ENCODE data around the gene GPR183.

GPR183 gene

DNA sequence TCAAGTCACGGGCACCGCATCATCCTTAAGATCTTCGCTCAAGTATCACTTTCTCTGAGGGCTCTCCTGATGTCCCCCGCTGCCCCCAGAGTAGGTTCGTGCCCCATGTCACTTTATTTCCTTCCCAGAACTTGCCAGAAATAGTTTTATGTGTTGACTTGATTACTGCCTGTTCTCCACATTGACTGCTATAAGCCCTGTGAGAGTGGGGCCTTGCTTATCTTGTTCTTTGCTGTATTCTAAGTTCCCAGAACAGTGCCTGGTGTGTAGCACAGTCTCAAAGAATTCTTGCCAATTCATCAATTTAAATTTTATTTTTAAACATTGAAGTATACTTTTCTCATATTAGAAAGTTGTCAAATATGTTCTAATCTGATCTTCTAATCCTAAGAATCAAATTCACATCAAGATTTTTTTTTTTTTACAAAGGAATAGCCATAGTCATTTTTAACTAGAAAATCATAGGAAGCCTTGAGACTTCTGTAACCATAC, 32.1 kb upstream of the GPR183 start:
- DNase-seq, result no peak

DNA sequence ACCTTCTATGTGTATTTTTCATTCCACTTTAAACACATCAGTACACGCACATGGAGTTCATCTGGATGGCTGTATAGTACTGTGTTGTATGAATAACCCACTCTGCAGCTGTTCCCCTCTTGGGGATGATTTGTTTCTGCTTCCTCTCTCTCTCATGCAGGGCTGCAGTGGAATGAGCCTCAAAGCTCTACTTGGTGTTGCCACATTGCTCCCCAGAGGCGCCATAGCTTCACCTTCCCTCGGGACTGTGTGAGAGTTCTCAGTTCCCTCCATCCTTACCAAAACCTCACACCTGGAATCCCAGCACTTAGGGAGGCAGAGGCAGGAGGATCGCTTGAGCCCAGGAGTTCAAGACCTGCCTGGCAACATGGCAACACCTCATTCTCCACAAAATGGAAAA, 28.4 kb upstream of the GPR183 start:
- no peak for DNase-seq

DNA sequence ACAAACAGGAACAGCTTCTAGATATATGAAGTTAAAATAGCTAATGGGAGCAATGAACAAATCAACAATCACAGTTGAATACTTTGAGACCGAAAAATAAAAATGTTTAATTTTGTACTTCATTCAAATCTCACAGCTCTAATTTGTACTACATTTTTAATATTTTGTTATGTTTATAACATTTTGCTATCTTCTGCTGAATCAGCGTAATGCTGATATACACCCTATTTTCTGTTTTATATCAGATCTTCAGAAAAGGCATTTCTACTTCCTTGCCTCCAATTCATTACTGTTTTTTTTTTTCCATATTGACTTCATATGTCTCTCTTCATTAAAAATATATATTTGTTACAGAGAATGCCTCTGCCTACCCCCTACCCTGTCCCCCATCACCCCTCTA, 27.9 kb upstream of the GPR183 start:
- no peak for DNase-seq

DNA sequence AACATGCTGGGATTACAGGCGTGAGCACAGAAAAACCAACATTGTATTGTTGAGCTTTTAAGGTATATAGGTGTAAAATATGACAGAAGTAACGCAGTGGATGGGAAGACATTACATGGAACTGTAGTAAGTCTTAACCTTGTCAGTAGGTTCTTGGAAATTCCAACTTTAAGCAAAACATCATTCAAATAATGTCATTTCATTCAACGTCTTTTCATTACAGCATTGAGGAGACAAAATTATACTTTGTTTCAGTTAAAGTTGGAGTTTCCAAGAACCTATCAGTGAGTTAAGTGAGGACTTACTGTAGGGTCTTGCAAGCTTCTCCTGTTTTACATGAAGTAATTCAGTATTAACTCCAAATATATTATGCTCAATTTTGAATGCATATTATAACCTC, 27.0 kb upstream of the GPR183 start:
- DNase-seq, result no peak

DNA sequence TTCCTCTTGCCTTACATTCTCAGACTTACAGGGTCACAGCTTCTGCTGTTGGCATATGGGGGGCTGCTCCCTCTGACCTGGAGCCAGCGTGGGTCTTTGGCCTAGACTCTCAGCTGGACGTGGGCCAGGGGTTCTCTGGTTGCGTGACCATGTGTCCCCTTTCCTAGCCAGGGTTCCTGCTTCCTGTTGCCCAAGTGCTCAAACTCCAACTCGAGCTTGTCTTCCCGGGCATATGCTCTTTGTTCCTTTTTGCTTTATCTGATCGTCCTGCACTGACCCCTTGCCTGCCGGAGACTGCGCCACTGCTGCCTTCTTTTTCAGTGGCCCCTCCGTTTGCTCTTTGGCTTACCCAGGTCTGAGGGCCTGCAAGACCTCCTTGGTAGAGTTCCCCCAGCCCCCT, 25.3 kb upstream of the GPR183 start:
- no peak for DNase-seq

DNA sequence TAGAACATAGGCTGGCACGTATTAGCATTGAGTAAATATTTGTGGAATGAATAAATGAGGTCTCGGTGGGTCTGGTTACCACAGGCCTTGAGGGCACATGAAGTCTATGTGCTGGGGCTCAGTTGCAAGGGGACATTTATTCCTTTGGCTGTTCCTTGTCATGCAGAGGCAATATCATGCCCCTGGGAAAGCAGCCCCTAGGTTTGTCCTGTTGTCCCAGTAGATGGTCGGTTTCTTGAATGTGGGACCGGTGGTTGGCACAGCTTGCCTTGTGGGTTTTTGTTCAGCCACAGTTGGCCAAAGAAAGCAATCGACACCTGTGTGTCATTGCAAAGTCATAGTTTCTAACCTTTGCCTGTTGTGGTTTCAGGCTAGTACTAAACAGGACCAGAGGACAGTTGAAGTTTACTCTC, 24.7 kb upstream of the GPR183 start:
- DNase-seq, result no peak

DNA sequence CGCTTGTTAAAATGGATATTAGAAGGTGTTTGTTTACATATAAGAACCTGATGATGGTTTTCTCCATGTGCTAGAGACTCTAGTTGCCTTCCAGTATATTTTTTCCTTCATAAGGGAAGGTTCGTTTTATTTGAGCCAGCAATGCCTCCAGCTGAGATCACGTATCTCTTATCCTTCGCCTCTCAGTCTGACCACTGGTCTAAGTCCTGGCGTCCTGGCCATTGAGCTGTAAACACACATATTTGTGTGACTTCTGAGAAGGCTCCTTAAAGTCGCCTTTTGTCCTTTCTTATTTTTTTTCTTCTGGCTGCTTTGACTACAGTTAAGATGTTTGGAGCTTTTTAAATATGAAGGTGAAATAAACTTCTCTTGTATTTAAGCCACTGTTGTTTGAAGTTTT, 23.7 kb upstream of the GPR183 start:
- DNase-seq, result no peak

DNA sequence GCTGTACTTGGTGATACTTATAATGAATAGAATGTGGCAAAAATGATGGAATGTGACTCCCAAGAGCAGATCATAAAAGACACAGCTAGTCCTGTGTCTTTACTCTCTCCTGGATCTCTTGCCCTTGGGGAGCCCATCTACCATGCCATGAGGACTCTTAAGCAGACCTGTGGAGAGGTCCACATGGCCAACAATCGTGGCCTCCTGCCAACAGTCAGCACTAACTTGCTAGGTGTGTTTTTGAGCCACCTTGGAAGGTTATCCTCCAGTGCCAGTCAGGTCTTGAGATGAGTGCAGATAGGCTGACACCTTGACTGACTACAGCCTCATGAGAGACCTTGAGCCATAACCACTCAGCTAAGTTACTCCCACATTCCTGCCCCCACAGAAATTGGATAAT, 22.3 kb upstream of the GPR183 start:
- no peak for DNase-seq

DNA sequence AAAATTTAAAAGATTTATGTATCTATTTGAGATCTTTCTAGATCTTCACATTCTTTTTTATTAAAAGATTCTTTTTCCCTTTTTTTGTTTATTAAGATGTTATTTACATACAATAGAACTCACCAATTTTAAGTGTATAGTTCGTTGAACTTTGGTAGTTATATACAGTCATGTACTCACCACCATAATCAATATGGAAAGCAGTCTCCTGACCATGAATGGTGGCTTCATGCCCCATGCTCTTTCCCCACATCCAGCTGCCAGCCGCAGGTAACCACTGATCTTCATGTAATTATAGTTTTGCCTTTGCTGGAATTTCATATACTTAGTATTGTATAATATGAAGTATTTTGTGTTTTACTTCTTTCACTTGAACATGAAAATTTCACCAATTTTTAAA, 20.6 kb upstream of the GPR183 start:
- DNase-seq, result no peak

DNA sequence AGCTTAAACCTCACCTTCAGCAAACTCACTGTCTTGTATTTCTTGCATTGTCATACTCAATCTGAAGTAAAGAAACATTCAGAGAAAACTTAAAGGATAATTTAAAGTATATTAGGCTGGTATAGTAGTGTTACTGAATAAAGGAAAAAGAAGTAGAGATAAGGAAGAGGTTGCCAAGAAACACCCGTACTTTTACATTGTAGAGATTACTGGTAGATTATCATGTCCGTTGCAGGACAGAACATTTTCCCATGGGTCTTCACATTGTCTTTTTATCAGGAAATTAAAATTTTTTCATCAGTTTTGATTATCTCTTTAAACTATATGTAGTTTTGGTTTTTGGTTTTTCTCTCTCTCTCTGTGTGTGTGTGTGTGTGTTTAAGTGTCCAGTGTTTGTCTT, 19.9 kb upstream of the GPR183 start:
- no peak for DNase-seq

DNA sequence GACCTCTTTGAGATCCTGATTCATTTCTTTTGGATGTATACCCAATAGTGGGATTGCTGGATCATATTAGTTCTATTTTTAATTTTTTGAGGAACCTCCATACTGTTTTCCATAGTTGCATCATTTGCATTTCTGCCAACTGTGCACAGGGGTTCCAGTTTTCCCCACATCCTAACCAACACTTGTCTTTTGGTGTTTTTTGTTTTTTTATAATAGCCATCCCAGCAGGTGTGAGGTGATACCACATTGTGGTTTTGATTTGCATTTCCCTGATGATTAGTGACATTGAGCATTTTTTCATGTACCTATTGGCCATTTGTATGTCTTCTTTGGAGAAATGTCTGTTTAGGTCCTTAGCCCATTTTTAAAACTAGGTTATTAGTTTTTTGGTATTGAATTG, 18.8 kb upstream of the GPR183 start:
- no peak for DNase-seq

DNA sequence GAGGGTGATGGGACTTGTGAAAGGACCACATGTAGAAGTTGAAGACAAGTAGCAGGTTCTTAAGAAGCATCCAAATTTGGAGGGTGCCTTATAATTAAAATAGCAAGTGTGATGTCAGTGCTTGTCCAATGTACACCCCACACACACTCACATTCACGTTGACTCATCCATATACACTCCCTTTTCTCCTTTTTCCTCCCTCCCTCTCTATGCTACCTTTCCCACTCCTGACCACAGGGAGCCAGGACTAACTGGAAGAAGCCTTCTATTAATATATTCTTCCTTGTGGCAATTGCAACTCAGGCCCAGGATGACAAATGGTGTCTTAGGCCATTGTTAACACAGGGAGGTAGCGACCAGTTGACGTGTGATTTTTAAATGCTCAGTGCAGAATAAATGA, 16.3 kb upstream of the GPR183 start:
- DNase-seq, result no peak

DNA sequence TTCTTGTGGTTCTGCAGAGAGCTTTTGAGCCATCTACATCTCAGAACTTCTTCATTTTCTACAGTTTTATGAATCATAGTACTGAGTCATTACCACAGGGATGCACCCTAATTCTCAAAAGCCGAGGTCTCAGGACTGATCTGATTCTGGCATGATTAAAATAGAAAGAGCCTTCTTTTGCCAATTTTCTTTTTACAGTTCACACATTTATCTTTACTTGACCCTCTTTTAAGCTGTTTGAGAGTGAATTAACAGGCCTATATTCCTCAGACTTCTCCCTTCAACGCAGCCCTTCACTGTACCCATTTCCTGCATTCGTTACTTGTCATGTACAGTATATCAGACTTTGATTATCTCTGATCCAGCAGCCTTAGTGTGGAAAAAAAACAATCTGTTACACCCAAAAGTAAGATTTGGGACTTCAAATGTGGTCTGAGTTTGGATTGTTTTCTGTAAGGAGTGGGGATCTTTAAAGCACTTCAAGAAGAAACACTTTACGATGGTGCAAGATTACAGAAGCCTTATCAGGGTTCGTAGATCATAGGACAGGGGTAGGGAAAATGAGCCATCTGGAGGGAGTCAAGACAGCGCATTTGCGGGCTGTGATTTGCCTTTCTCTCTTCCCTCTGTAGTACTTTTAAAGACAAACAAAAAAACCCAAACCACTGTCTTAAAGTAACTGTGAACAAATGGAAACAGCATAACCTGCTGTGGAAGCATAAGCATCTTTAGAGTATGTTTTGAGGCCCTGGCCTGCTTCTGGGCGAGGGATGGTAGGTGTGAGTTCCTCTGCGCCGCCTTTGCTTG, 15.3 kb upstream of the GPR183 start:
- DNase-seq, result peak; percentile 85

DNA sequence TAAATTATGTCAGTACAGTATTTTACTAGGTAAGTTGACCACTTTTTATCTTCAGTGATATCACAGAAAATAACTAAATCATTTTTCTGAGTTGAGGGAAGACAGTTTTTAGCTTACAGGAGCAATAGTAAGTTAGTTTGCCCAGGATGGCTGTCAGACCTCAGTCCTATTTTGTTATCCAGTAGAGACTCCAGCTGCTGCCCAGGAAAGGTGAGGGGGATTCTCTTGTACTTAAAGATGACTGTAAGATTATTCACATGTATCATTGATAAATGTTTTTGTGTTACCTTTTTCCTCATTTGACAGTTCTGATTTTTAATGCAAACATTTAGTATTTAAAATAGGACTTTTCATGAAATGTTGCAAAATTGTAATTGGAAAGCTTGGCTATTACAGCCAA, 14.5 kb upstream of the GPR183 start:
- DNase-seq, result no peak

DNA sequence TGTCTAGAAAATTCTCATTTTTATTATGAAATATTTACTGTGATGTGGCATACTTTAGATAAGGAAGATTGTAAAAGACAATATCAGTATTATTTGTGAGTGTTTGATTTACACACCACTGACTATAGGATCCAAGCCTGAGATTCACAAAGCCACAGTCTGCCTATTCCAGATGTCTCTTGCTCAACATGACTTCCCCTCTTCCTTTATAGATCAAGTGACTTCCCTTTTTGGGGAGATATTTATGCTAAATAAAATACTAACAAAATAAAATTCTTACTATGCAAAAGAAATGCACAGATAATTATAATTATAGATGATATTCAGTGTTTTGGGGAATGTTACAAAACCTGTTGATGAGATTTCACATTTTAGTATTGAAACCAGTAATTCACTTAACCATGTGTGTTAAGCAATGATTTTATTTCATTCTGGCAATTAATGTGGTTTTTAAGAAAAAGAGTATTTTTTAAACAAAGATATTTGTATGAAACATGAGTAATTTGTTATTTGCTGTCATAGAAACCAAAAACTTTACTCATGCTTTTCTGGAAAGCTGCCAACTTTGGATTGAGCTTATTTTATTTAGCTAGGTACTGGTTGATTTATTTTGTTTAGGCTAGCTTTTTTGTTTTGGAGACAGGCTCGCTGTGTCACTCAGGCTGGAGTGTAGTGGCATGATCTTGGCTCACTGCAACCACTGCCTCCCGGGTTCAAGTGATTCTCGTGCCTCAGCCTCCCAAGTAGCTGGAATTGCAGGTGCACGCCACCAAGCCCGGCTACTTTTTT, 13.7 kb upstream of the GPR183 start:
- DNase-seq, result peak; percentile 86

DNA sequence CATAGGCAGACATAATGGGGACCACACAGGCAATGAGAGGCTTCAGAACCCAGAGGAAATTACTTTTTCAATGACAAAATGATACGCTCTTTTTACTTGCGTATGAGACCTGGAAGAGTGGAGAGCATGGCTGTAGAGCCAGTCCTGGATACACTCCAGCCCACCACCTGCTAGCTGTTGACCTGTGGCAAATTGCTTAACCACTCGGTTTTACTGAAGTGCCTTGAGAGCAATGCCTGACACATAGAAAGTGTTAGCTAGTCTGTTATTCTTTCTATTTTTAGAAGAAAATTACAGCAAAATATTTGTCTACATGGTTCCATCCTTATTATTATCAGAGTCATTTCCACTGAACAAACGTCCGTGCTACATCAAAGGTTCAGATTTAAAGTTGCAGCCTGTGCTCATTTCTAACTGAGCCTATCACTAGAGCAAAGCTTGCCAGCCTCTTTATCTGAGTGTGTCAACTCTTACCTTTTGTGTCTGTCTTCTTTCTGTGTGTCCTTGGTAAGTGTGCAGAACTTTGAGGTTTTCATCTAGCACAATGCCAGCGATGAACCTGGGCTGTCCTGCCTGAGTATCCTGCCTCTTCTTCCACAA, 9.6 kb upstream of the GPR183 start:
- DNase-seq, result no peak

DNA sequence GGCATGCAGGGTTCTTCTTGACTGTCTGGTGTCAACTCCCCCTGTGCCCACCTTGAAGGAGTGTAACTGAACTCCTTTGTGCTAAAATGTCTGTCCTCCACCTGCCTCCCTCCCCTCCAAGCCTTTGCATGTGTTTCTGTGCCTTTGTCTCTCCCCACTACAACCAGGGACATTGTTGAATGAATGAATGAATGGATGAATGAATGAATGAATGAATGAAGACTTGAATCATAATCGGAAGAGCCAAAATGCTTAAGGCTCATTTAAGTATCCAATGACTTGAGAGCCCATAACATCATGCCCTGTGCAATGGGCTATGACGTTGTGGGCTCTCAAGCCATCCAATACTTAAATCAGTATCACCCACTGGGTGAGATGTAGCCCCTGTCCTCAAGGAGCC, 9.0 kb upstream of the GPR183 start:
- DNase-seq, result no peak

DNA sequence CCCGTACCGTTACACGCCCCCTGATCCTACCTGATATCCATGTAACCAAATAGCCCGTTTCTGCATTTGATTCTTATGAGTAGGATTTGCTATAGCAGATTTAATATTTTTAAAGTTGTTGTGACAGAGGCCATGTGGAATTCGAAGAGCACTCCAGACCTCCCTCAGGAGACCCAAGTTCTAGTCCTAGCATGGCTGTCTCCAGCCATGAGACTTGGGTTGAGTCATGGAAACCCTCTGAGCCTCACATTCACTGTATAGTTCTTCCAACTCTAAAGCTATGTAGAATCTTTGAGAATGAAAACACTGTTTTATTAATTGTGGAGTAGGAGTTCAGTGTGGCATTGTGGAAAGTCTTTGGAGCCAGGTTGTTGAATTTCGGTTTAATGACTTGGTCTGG, 8.0 kb upstream of the GPR183 start:
- DNase-seq, result no peak

DNA sequence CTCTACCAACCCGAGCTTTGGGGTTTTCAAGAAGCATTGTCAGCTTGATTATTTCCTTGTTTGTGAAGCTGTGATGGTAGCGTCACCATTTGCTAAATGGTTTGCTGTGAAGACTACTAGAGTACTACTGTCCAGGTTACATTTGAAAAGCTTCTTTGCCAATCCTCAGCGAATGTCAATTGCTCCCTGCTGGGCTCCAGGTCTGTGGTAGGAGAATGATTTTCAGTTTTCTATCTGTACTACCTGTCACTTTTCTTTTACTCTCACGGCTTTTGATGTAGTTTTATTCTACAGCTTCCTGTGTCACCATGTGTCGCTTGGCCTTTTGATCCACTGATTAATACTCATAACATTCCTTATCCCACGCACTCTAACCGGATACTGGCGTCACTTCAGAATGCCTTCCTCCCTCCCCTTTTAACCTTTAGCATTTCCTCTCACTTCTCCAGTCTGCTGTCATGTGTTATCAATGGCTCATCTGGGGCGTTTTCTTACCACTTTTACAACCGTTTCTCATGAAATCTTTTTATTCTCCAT, 7.5 kb upstream of the GPR183 start:
- no peak for DNase-seq

DNA sequence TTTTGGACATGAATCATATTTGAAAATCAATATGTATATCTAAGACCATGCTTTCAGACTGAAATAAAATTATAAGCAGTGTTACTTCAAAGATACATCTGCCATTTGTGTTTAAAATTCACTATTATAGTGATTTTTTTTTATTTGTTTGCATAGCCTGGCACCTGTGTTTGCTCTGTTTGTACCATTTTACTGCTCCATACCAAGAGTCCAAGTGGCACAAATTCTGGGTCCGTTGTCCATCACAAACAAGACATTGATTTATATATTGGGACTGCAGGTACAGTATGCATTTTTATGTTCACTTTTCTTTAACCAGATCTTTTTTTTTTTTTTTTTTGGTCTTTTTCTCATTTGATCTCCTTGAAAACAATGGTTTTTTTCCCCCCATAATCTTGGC, 6.7 kb upstream of the GPR183 start:
- DNase-seq, result no peak

DNA sequence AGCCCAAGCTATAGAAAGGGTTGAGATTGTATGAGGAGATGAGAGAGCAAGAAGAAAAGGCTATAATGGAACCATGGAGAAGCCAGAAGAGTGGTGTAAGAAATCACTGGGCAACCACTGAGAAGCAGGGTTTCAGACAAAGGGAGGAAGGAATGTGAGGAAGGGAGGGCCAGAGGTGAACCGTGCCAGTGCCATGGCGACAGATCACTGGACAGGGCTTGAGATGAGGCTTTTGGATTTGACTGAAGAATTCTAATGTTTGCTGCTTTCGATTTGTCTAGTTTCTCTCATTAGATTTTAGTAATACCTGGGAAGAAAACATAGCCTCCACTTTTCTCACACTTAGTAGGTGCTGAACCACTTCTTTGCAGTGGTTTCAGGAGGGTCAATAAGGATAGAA, 6.3 kb upstream of the GPR183 start:
- DNase-seq, result no peak

DNA sequence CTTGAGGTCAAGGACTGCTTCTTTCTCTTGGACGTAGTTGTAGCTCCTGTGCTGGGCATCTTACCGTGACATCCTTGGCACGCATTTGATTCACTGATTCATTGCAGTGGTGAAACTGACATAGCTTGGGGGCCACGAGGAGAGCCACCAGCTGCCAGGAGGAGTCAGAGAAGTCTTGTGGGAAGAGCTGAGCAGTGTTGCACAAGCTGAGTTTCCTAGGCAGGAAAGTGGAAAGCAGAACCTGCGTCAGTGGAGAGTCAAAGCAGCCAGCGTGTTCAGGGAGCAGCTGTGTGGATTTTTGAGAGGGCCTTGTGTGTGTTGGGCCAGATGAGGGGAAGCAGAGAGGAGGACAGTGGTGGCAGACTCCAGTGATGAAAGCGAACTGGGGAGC, 5.3 kb upstream of the GPR183 start:
- DNase-seq, result no peak

DNA sequence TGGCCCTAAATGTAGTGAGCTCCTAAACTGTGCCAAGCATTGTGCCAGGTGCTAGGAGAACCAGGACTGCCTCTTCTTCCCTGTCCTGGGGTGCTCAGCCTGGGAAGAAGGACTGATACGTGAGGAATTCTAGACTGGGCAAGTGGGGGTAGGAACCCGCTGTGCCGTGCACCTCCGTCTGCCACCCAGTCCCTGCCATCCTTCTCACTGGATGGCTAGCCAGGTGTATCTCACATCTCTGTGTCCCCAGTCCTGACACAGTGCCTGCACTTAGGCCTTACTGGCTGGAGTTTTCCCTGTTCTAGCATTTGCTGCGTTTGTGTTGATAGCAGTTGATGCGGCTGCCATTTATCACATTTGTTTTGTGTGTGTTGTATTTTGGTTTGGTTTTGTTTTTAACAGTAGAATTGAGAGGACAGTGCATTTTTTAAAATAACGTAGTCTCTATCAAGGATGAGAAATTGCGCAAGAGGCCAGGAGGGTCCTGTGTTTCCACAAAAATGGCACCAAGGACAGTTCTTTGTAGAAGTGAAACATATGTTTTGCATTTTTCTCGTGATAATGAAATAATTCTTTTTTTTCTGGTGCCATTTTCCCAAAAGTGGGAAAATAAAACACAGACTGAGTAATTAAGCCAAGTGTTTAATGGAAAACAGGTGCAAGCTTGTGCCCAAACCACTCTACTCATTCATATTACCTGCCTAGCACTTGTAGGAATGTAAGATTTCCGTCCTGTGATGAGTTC, 4.7 kb upstream of the GPR183 start:
- DNase-seq, result no peak

Data from fibroblast of skin of back (primary cell).